H1 (cell line): Measurements from ENCODE around the gene ARHGEF10L. TPM values are rescaled to one million over a fixed set of nuclear protein-coding genes. Genes with fewer than 3 reads are reported as not detected.
A peak's percentile ranks its signal among the peaks of the same experiment; 100 is the strongest.

Source experiments
- CTCF ChIA-PET: fragments of 300-600 bp; sonication (Branson Sonifier 250); formaldehyde crosslinking; loops from one replicate; lab custom pipeline; 2021; ENCODE audit not compliant: partially characterized antibody; lab: Charles Lee
- POLR2A ChIA-PET: fragments of 300-600 bp; sonication (Branson Sonifier 250); formaldehyde crosslinking; loops from one replicate; lab custom pipeline; 2021; ENCODE audit warnings: inconsistent platforms; ENCODE audit not compliant: partially characterized antibody; lab: Charles Lee
- DNase-seq, 2 experiments: peaks; one replicate each; pipeline versions ENCODE4 v3.0.0 to v3.0.0-alpha.2; 2010 to 2022; ENCODE audit warnings: low spot score in 2 of 2, low read depth in 1 of 2, mixed read lengths in 1 of 2
- FAIRE-seq: peaks from 2 replicates; lab custom pipeline; 2011; peaks lifted over from hg19 to GRCh38; lab: Jason Lieb, UNC
- H2AFZ ChIP-seq: 2 replicates; pipeline ENCODE4 v1.8.1; 2012; ENCODE audit warnings: low read length, inconsistent platforms
- H2AK5ac ChIP-seq: 2 replicates; pipeline ENCODE4 v1.6.1; 2013; ENCODE audit warnings: low read depth, low read length
- H2BK120ac ChIP-seq: replicated peaks from 2 replicates; pipeline ENCODE3; 2013; ENCODE audit warnings: low read depth, low read length, inconsistent platforms
- H2BK12ac ChIP-seq: 2 replicates; pipeline ENCODE4 v1.6.1; 2013; ENCODE audit warnings: low read depth, low read length
- H2BK15ac ChIP-seq: 2 replicates; pipeline ENCODE4 v1.6.1; 2013; ENCODE audit warnings: low read length
- H2BK20ac ChIP-seq: 2 replicates; pipeline ENCODE4 v1.6.1; 2013; ENCODE audit warnings: low read length
- H2BK5ac ChIP-seq: 2 replicates; pipeline ENCODE4 v1.6.1; 2013; ENCODE audit warnings: low read depth, low read length
- H3K14ac ChIP-seq: 2 replicates; pipeline ENCODE4 v1.6.1; 2013; ENCODE audit warnings: inconsistent platforms; ENCODE audit not compliant: insufficient read length
- H3K18ac ChIP-seq: 2 replicates; pipeline ENCODE4 v1.6.1; 2013; ENCODE audit warnings: low read length; ENCODE audit errors: extremely low read depth
- H3K23ac ChIP-seq: 2 replicates; pipeline ENCODE4 v1.6.1; 2013; ENCODE audit warnings: inconsistent platforms; ENCODE audit not compliant: insufficient read length
- H3K23me2 ChIP-seq: 2 replicates; pipeline ENCODE4 v1.6.1; 2013; ENCODE audit warnings: low read depth, low read length
- H3K27ac ChIP-seq: 2 replicates; pipeline ENCODE4 v1.6.1; 2011; ENCODE audit warnings: low read depth, low read length, inconsistent platforms
- H3K27me3 ChIP-seq, 4 experiments: replicated peaks in 1 of 4; 1 replicate in 1 of 4; 2 replicates in 3 of 4; pipeline versions ENCODE4 v1.6.1 to v1.8.1; 2011 to 2013; ENCODE audit warnings: low read length in 3 of 4, mild to moderate bottlenecking in 3 of 4, inconsistent platforms in 2 of 4, mixed read lengths in 2 of 4, moderate library complexity in 1 of 4; ENCODE audit not compliant: control insufficient read depth in 3 of 4, insufficient read depth in 3 of 4; ENCODE audit errors: extremely low read depth in 1 of 4
- H3K36me3 ChIP-seq, 4 experiments: 2 replicates each; pipeline versions ENCODE4 v1.6.1 to v1.8.1; 2011 to 2013; ENCODE audit warnings: mild to moderate bottlenecking in 4 of 4, low read length in 3 of 4, moderate library complexity in 2 of 4, control low read depth in 1 of 4, inconsistent platforms in 1 of 4; ENCODE audit not compliant: insufficient read depth in 4 of 4, control insufficient read depth in 2 of 4
- H3K4ac ChIP-seq: replicated peaks from 2 replicates; pipeline ENCODE3; 2013; ENCODE audit warnings: low read length, low read depth, mixed read lengths, inconsistent platforms; ENCODE audit not compliant: insufficient read length
- H3K4me1 ChIP-seq, 4 experiments: replicated peaks in 1 of 4; 1 replicate in 1 of 4; 2 replicates in 3 of 4; pipeline versions ENCODE4 v1.6.1 to v1.8.1; 2011 to 2013; ENCODE audit warnings: low read length in 3 of 4, inconsistent platforms in 2 of 4, mixed read lengths in 1 of 4; ENCODE audit not compliant: insufficient read depth in 4 of 4, control insufficient read depth in 3 of 4
- H3K4me2 ChIP-seq, 2 experiments: 2 replicates each; pipeline versions ENCODE4 v1.6.1 to v1.8.1; 2011 to 2013; ENCODE audit warnings: low read depth in 2 of 2, low read length in 2 of 2, control low read depth in 1 of 2, inconsistent platforms in 1 of 2, mild to moderate bottlenecking in 1 of 2; ENCODE audit not compliant: insufficient read depth in 1 of 2
- H3K4me3 ChIP-seq, 4 experiments: fragments of 200-600, 300-600 bp in 1 of 4; sonication (generic), shearing (Covaris generic), sonication (Bioruptor Twin) in 1 of 4; 2 replicates each; pipeline versions ENCODE4 v1.5.1 to v1.8.1; 2011 to 2016; ENCODE audit warnings: low read length in 4 of 4, low read depth in 3 of 4, control low read depth in 2 of 4, inconsistent platforms in 2 of 4, mild to moderate bottlenecking in 2 of 4, mixed read lengths in 1 of 4, moderate library complexity in 1 of 4; ENCODE audit not compliant: insufficient read depth in 2 of 4; ENCODE audit errors: extremely low read depth in 1 of 4
- H3K56ac ChIP-seq: replicated peaks from 2 replicates; pipeline ENCODE3; 2013; ENCODE audit warnings: low read depth, mild to moderate bottlenecking, mixed read lengths, low read length, inconsistent platforms; ENCODE audit not compliant: insufficient read length
- H3K79me1 ChIP-seq: 2 replicates; pipeline ENCODE4 v1.6.1; 2013; ENCODE audit warnings: low read depth, low read length, control low read depth
- H3K79me2 ChIP-seq, 2 experiments: 2 replicates each; pipeline versions ENCODE4 v1.6.1 to v1.8.1; 2012 to 2013; ENCODE audit warnings: low read length in 2 of 2, mild to moderate bottlenecking in 2 of 2, inconsistent platforms in 1 of 2; ENCODE audit not compliant: insufficient read depth in 2 of 2, control insufficient read depth in 1 of 2
- H3K9ac ChIP-seq, 4 experiments: replicated peaks in 1 of 4; 1 replicate in 1 of 4; 2 replicates in 3 of 4; pipeline versions ENCODE4 v1.6.1 to v1.8.1; 2011 to 2013; ENCODE audit warnings: low read depth in 3 of 4, low read length in 3 of 4, control low read depth in 2 of 4, mild to moderate bottlenecking in 2 of 4, moderate library complexity in 2 of 4, inconsistent platforms in 1 of 4; ENCODE audit errors: extremely low read depth in 1 of 4
- H3K9me3 ChIP-seq, 2 experiments: 2 replicates each; pipeline versions ENCODE4 v1.6.1 to v1.8.1; 2012 to 2013; ENCODE audit warnings: mild to moderate bottlenecking in 2 of 2, moderate library complexity in 2 of 2, control low read depth in 1 of 2, inconsistent platforms in 1 of 2, low read depth in 1 of 2, low read length in 1 of 2, mixed read lengths in 1 of 2; ENCODE audit not compliant: insufficient read depth in 2 of 2
- H4K20me1 ChIP-seq, 2 experiments: replicated peaks in 1 of 2; 2 replicates each; pipeline versions ENCODE3 to v1.8.1; 2011 to 2013; ENCODE audit warnings: inconsistent platforms in 2 of 2, low read length in 2 of 2, mild to moderate bottlenecking in 1 of 2; ENCODE audit not compliant: insufficient read depth in 2 of 2, control insufficient read depth in 1 of 2
- H4K5ac ChIP-seq: 2 replicates; pipeline ENCODE4 v1.6.1; 2013; ENCODE audit warnings: low read length, low read depth, mixed read lengths, inconsistent platforms; ENCODE audit not compliant: insufficient read length
- H4K8ac ChIP-seq: 2 replicates; pipeline ENCODE4 v1.8.0; 2013; ENCODE audit warnings: mild to moderate bottlenecking, moderate library complexity, low read length, inconsistent platforms; ENCODE audit not compliant: insufficient read depth; ENCODE audit errors: extremely low read depth
- H4K91ac ChIP-seq: replicated peaks from 2 replicates; pipeline ENCODE3; 2013; ENCODE audit warnings: low read length, mixed read lengths, inconsistent platforms; ENCODE audit not compliant: insufficient read length
- EZH2 ChIP-seq: fragments of 200-600 bp; sonication (generic); IDR thresholded peaks from 2 replicates; pipeline ENCODE4 v1.7.1; 2012; ENCODE audit warnings: low read depth, mild to moderate bottlenecking, moderate library complexity, low read length, inconsistent platforms; ENCODE audit not compliant: severe bottlenecking
- JUND ChIP-seq: IDR thresholded peaks from 2 replicates; pipeline ENCODE4 v1.6.1; 2011; ENCODE audit warnings: mild to moderate bottlenecking, improper control_type of control experiment, low read length
- WGBS, 2 experiments: shearing (Covaris generic) in 1 of 2; methylation state at CpG; one replicate each; pipeline versions ENCODE4 v1.1.6 to v1.1.7; 2013 to 2015; ENCODE audit warnings: low lambda C conversion rate in 2 of 2, mixed read lengths in 2 of 2, inconsistent platforms in 1 of 2, low coverage in 1 of 2, missing lambda C conversion rate in 1 of 2; ENCODE audit not compliant: insufficient replicate concordance in 2 of 2, insufficient coverage in 1 of 2, insufficient read length in 1 of 2; ENCODE audit errors: extremely low coverage in 1 of 2, missing lambda C conversion rate in 1 of 2; 5-methylcytosine and 5-hydroxymethylcytosine counted together
- polyA plus RNA-seq, 7 experiments: library from polyadenylated mRNA; depleted of rRNA in 3 of 7; stranded (reverse) in 5 of 7; unstranded in 2 of 7; fragments of >200 nt in 5 of 7; fragments of 200-250 nt in 2 of 7; gene quantifications; 1 replicate in 5 of 7; 2 replicates in 1 of 7; 4 replicates in 1 of 7; pipeline versions ENCODE4 v1.2.1 to v1.2.3, GENCODE V29; 2011 to 2013; ENCODE audit warnings: missing spikeins in 2 of 7, mixed read lengths in 2 of 7
- total RNA-seq: library from RNA; stranded (reverse); fragmentation: NEBNext Ultra II Directional; extraction: Animal tissue kit (Norgen Biotek cat#: 25700); gene quantifications from 2 replicates; pipeline ENCODE4 v1.2.1, GENCODE V29; 2021

Gene ARHGEF10L
- total and polyA plus RNA-seq, 2 of the 8 experiments (the other 6 are each of a cell fraction or from before 2014, with no cell fraction given), result 33.6 to 39.6 TPM

DNA sequence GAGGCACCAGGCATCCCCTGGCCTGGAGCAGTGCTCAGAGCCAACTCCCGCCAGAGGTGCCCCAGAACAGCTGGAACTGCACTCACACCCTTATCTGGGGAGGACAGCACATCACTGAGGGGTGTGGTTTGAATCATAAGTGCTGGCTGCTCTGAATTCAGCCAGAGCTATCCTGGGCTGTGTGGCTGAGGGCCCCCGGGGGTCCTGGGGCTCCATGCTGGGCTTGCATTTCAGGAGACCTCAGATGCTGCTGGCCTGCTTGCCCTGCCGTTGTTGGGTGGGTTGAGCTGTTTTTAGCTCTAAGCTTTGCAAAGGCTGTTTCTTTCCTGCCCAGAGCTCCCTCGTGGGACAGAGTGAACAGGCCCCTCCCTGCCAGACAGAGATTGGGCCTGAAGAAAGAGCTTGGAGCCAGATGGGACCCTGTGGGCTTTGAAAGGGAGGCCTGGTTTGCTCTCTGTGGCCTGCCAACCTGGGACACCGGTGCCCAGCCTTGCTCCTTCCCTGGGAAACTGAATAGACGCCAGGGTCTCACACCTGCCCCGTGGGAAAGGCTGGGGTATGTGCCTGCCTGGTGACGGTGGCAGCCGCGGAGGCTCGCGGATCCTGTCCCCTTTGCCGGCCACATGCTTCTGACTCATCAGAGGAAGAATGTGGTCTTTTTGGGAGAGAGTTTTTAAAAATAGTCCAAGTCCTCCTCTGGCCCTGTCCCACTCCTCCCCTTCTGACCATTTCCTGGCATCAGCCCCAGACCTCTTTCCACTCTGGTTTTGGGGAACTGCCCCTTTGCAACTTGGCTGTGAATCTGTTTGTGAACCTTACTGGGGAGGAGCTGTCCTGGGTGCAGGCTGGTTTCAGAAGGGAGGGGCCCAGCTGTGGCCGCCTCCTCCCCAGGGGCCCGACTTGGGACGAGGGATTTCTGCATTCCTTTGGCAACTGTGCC lies 30.0 kb downstream of the ARHGEF10L start:
- Histone ChIP-seq H4K91ac (peak overlapping the region; percentile 89), H2BK15ac (peak overlapping the region; percentile 97; the same call in 1 of the 2 replicates), H2BK20ac (0 out of 2 replicates have a peak overlapping the region, but pooled peaks have one; percentile 48), H2BK5ac (peak overlapping the region; percentile 87; the same call in 1 of the 2 replicates), H3K4me1 (peaks cover 23 to 78% (median 60%) of the 10 kb centered on the region in 4 experiments), H4K8ac (peak overlapping the region; percentile 39; the same call in 1 of the 2 replicates), H3K27me3 (no peaks in the 10 kb centered on the region), H4K5ac (no peak overlapping the region), H3K23ac (no peak overlapping the region), H3K36me3 (no peaks in the 10 kb centered on the region), H3K23me2 (0 out of 2 replicates have a peak, but pooled peaks cover 2% of the 10 kb centered on the region), H3K4me3 (0 out of 8 replicates have a peak overlapping the region, but pooled peaks of 1 of the 4 experiments have one; percentile 8), H3K79me2 (peaks cover 5 to 96% of the 10 kb centered on the region in 2 experiments; a peak in 2 of 4 replicates), H2BK12ac (peak overlapping the region; percentile 75; the same call in 1 of the 2 replicates), H3K4ac (peak overlapping the region; percentile 63), H3K9me3 (no peaks in the 10 kb centered on the region), H2AFZ (no peak overlapping the region), H2AK5ac (peak overlapping the region; percentile 87; the same call in 1 of the 2 replicates), H3K14ac (no peak overlapping the region), H3K79me1 (peaks cover 36% of the 10 kb centered on the region), H2BK120ac (peak overlapping the region; percentile 66), H4K20me1 (peaks cover 7 to 12% of the 10 kb centered on the region in 2 experiments), H3K18ac (peak overlapping the region; percentile 89), H3K4me2 (peak overlapping the region; percentile 8 to 19; a peak in 2 of 4 replicates), H3K9ac (0 out of 7 replicates have a peak overlapping the region, but pooled peaks of 1 of the 4 experiments have one; percentile 3), H3K27ac (peak overlapping the region; percentile 24; the same call in 1 of the 2 replicates), H3K56ac (no peak overlapping the region)
- ChIA-PET CTCF (interaction anchor here (0.6 to 86.2 kb wide), 10 partner anchors 8 to 296 kb away, joined by 3 to 1640 read pairs (median 11); no protein-coding TSS in a partner anchor), POLR2A (interaction anchor here (0.7 to 10.3 kb wide), 6 partner anchors 8 to 67 kb away, joined by 3 to 102 read pairs (median 4); no protein-coding TSS in a partner anchor)
- TF ChIP-seq JUND (peak; percentile 60; the same call in 1 of the 2 replicates), EZH2 (no peak)
- FAIRE-seq (no peak), DNase-seq (no peak)
- 72% methylated on average over 15 of the region's 16 CpGs; no CpG with 5 or more reads in 1 of the 2 experiments for WGBS, 2 experiments
